HUDEP-2 (cell line): ENCODE measurements around the gene ELK1.
"Not testable (repeated sequence)": the region's sequence is repeated elsewhere in the genome, so short reads cannot be mapped to it uniquely, and the experiment has no call there.

ENCODE experiments used
- DNase-seq, 76 experiments: peaks; one replicate each; lab custom pipeline; 2025; ENCODE audit not compliant: unreplicated experiment in 76 of 76; lab: John Stamatoyannopoulos, UW

Gene ELK1

GRCh38 chrX:47614618-47615017 lies 35.7 kb downstream of the ELK1 start:
- DNase-seq = no peak

- peak in 3 of 76 experiments; percentile 0 to 5 (median 1) for DNase-seq
Observed at GRCh38 chrX:47613082-47613481, 37.3 kb downstream of the ELK1 start.

GRCh38 chrX:47612418-47612817 lies 37.9 kb downstream of the ELK1 start:
- no peak for DNase-seq

- no peak for DNase-seq
Observed at GRCh38 chrX:47611926-47612325, 38.4 kb downstream of the ELK1 start.

- no peak for DNase-seq
Observed at GRCh38 chrX:47611489-47611888, 38.9 kb downstream of the ELK1 start.

- no peak for DNase-seq
Observed at GRCh38 chrX:47610511-47610910, 39.9 kb downstream of the ELK1 start.

GRCh38 chrX:47608130-47608810 lies 42.1 kb downstream of the ELK1 start:
- peak in 1 of 76 experiments; percentile 15 for DNase-seq

- no peak for DNase-seq
Observed at GRCh38 chrX:47607091-47607490, 43.3 kb downstream of the ELK1 start.

GRCh38 chrX:47605024-47605423 lies 45.3 kb downstream of the ELK1 start:
- DNase-seq = no peak

GRCh38 chrX:47603125-47603524 lies 47.2 kb downstream of the ELK1 start:
- DNase-seq = not testable (repeated sequence)

GRCh38 chrX:47597222-47597621 lies 53.1 kb downstream of the ELK1 start:
- no peak for DNase-seq

GRCh38 chrX:47596256-47596655 lies 54.1 kb downstream of the ELK1 start:
- no peak for DNase-seq

GRCh38 chrX:47595716-47596251 lies 54.6 kb downstream of the ELK1 start:
- no peak for DNase-seq

GRCh38 chrX:47593522-47593921 lies 56.8 kb downstream of the ELK1 start:
- no peak for DNase-seq

- no peak for DNase-seq
Observed at GRCh38 chrX:47590984-47591383, 59.4 kb downstream of the ELK1 start.

GRCh38 chrX:47587906-47588735 lies 62.2 kb downstream of the ELK1 start:
- DNase-seq = no peak

- DNase-seq = no peak
Observed at GRCh38 chrX:47587091-47587891, 63.1 kb downstream of the ELK1 start.

GRCh38 chrX:47586043-47586787 lies 64.1 kb downstream of the ELK1 start:
- no peak for DNase-seq
